Vagina (tissue), 2 donors: ENCODE measurements around the gene MB21D2. TPM values are rescaled to one million over a fixed set of nuclear protein-coding genes. Genes with fewer than 3 reads are reported as not detected.
A peak's percentile ranks its signal among the peaks of the same experiment; 100 is the strongest.

Experiments
- DNase-seq, 2 donors: peaks; one replicate each; pipeline ENCODE4 v3.0.0-alpha.2; 2017; ENCODE audit errors: extremely low spot score in 2 of 2
- H3K27ac ChIP-seq: fragments of 200-600 bp; sonication (generic); one replicate; pipeline ENCODE4 v1.5.1; 2019
- H3K27me3 ChIP-seq: fragments of 200-600 bp; sonication (generic); one replicate; pipeline ENCODE4 v1.5.1; 2019
- H3K36me3 ChIP-seq, 2 donors: fragments of 200-600 bp; sonication (generic); one replicate each; pipeline ENCODE4 v1.5.1; 2017 to 2019
- H3K4me1 ChIP-seq: fragments of 200-600 bp; sonication (generic); one replicate; pipeline ENCODE4 v1.5.1; 2019
- H3K4me3 ChIP-seq, 2 donors: fragments of 200-600 bp; sonication (generic); 1 replicate in 1 of 2; 2 replicates in 1 of 2; pipeline ENCODE4 v1.5.1; 2016 to 2019
- H3K9me3 ChIP-seq: fragments of 200-600 bp; sonication (generic); one replicate; pipeline ENCODE4 v1.5.1; 2019
- CTCF ChIP-seq, 3 experiments: fragments of 450-650 bp in 2 of 3; fragments of 200-600 bp in 1 of 3; sonication (generic) in 1 of 3; IDR thresholded peaks; one replicate each; pipeline ENCODE4 v1.5.1; 2017 to 2019; ENCODE audit warnings: antibody characterized with exemption in 3 of 3, mild to moderate bottlenecking in 2 of 3, moderate library complexity in 2 of 3
- POLR2A ChIP-seq, 2 donors: fragments of 450-650 bp; IDR thresholded peaks; one replicate each; pipeline ENCODE4 v1.6.1; 2017; ENCODE audit warnings: antibody characterized with exemption in 2 of 2, mild to moderate bottlenecking in 2 of 2, moderate library complexity in 2 of 2
- POLR2AphosphoS5 ChIP-seq, 2 donors: sonication (generic); formaldehyde crosslinking; IDR thresholded peaks; one replicate each; pipeline ENCODE4 v1.9.0; 2017; ENCODE audit warnings: antibody characterized with exemption in 2 of 2, mild to moderate bottlenecking in 2 of 2, low read depth in 1 of 2; ENCODE audit not compliant: insufficient read depth in 1 of 2
- intact Hi-C: fragments of 100-400 bp; cut with DNase I; formaldehyde crosslinking; loops from one replicate; pipeline ENCODE4 v1.15.1; 2023
- total RNA-seq: library from RNA; depleted of rRNA; stranded (reverse); fragments of >200 nt; gene quantifications from one replicate; pipeline ENCODE4 v1.2.3, GENCODE V29; 2016

MB21D2 gene
- total RNA-seq, 1 donor from 2014 or later: 5.6 TPM

GRCh38 chr3:192897005-192897404, 20.7 kb downstream of the MB21D2 start:
- H3K36me3 ChIP-seq: no peaks in the 10 kb centered on the region
- no peaks in the 10 kb centered on the region for H3K9me3 ChIP-seq
- peaks cover 15% of the 10 kb centered on the region for H3K4me1 ChIP-seq
- TF ChIP-seq POLR2AphosphoS5 (IDR thresholded peaks at IDR 0.05; ENCODE audit: insufficient read depth in 1 of 2, low read depth in 1 of 2): peak in 1 of 2 donors; percentile 34
- no peak for TF ChIP-seq CTCF (IDR thresholded peaks at IDR 0.05)
- no peak overlapping the region for H3K27ac ChIP-seq
- intact Hi-C loops: no loop called here
- H3K27me3 ChIP-seq: no peaks in the 10 kb centered on the region
- no peak for DNase-seq
- no peak overlapping the region for H3K4me3 ChIP-seq

GRCh38 chr3:192896208-192896607, 21.4 kb downstream of the MB21D2 start:
- no peak overlapping the region for H3K4me3 ChIP-seq
- TF ChIP-seq POLR2AphosphoS5 (IDR thresholded peaks at IDR 0.05; ENCODE audit: insufficient read depth in 1 of 2, low read depth in 1 of 2) (no peak), POLR2A (IDR thresholded peaks at IDR 0.05) (no peak), CTCF (IDR thresholded peaks at IDR 0.05) (no peak)

GRCh38 chr3:192894676-192895075, 23.0 kb downstream of the MB21D2 start:
- no peak for TF ChIP-seq CTCF (IDR thresholded peaks at IDR 0.05)
- TF ChIP-seq POLR2AphosphoS5 (IDR thresholded peaks at IDR 0.05; ENCODE audit: insufficient read depth in 1 of 2, low read depth in 1 of 2): no peak
- no peak for TF ChIP-seq POLR2A (IDR thresholded peaks at IDR 0.05)
- H3K9me3 ChIP-seq: no peaks in the 10 kb centered on the region
- H3K36me3 ChIP-seq: no peaks in the 10 kb centered on the region
- H3K4me1 ChIP-seq: peaks cover 11% of the 10 kb centered on the region
- intact Hi-C loops: no loop called here
- no peaks in the 10 kb centered on the region for H3K27me3 ChIP-seq
- DNase-seq: no peak
- H3K27ac ChIP-seq: no peak overlapping the region
- H3K4me3 ChIP-seq: no peak overlapping the region

More at GRCh38 chr3:192896208-192896607, 21.4 kb downstream of the MB21D2 start:
- Histone ChIP-seq H3K9me3 (no peaks in the 10 kb centered on the region), H3K27ac (no peak overlapping the region), H3K36me3 (no peaks in the 10 kb centered on the region), H3K4me1 (peaks cover 11% of the 10 kb centered on the region), H3K27me3 (no peaks in the 10 kb centered on the region)
- DNase-seq: no peak
- intact Hi-C loops: no loop called here

GRCh38 chr3:192892981-192893700, 24.5 kb downstream of the MB21D2 start:
- Histone ChIP-seq H3K4me3 (no peak overlapping the region), H3K27me3 (no peaks in the 10 kb centered on the region), H3K9me3 (no peaks in the 10 kb centered on the region), H3K36me3 (no peaks in the 10 kb centered on the region), H3K4me1 (peaks cover 21% of the 10 kb centered on the region), H3K27ac (no peak overlapping the region)
- intact Hi-C loops: no loop called here
- TF ChIP-seq POLR2AphosphoS5 (IDR thresholded peaks at IDR 0.05; ENCODE audit: insufficient read depth in 1 of 2, low read depth in 1 of 2) (no peak), CTCF (IDR thresholded peaks at IDR 0.05) (no peak), POLR2A (IDR thresholded peaks at IDR 0.05) (no peak)
- no peak for DNase-seq
